Spleen (tissue), 7 donors: ENCODE measurements around the gene MRPL3.

ENCODE experiments used
- POLR2A ChIP-seq, 3 donors: fragments of 450-650 bp; IDR thresholded peaks; one replicate each; pipeline ENCODE4 v1.5.1; 2017; ENCODE audit warnings: antibody characterized with exemption in 3 of 3, mild to moderate bottlenecking in 1 of 3
- POLR2AphosphoS5 ChIP-seq, 3 donors: sonication (generic); formaldehyde crosslinking; IDR thresholded peaks; one replicate each; pipeline ENCODE4 v1.5.1; 2017; ENCODE audit warnings: antibody characterized with exemption in 3 of 3
- TF ChIP-seq, protein P1 (sequence below), 11 experiments: fragments of 200-600 bp in 7 of 11; fragments of 450-650 bp in 4 of 11; sonication (generic) in 4 of 11; IDR thresholded peaks in 8 of 11; conservative IDR thresholded peaks in 3 of 11; 1 replicate in 7 of 11; 2 replicates in 4 of 11; pipeline versions ENCODE4 v1.4.0 to v1.8.0; 2016 to 2021; ENCODE audit warnings: antibody characterized with exemption in 11 of 11, inconsistent platforms in 4 of 11, mild to moderate bottlenecking in 1 of 11
- donor health status: DM: no; HTN: no; CAD: no; lungs with moderate emphysema.
- donor health status: DM: no; HTN: no; CAD: no.
- donor health status: DM: no; HTN: no; CAD: no.

DNA sequence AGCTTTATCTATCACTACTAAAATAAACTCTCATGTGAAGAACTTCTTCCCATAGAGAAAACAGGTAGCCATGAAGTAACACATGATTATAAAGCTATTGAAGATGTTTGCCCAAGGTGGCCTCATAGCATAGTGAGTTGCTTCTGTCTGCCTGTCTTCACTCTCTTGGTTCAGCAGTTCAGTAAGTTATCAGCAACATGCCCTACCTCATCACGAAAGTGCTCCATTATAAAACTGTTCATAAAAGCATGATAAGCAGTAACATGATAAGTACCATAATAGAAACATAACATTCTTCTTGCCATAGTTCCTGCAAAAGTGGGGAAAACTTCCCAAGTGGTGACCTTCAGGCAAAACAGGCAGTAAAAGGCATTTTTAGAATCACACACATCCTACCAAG is 45.6 kb downstream of the MRPL3 start:
- TF ChIP-seq, protein P1, sequence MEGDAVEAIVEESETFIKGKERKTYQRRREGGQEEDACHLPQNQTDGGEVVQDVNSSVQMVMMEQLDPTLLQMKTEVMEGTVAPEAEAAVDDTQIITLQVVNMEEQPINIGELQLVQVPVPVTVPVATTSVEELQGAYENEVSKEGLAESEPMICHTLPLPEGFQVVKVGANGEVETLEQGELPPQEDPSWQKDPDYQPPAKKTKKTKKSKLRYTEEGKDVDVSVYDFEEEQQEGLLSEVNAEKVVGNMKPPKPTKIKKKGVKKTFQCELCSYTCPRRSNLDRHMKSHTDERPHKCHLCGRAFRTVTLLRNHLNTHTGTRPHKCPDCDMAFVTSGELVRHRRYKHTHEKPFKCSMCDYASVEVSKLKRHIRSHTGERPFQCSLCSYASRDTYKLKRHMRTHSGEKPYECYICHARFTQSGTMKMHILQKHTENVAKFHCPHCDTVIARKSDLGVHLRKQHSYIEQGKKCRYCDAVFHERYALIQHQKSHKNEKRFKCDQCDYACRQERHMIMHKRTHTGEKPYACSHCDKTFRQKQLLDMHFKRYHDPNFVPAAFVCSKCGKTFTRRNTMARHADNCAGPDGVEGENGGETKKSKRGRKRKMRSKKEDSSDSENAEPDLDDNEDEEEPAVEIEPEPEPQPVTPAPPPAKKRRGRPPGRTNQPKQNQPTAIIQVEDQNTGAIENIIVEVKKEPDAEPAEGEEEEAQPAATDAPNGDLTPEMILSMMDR (IDR thresholded peaks at IDR 0.05 in 8 of 11, conservative IDR thresholded peaks at IDR 0.05 in 3 of 11) = no peak
- TF ChIP-seq POLR2A (IDR thresholded peaks at IDR 0.05) (no peak), POLR2AphosphoS5 (IDR thresholded peaks at IDR 0.05) (no peak)
